ENCODE data around the gene COPA.

The COPA gene

DNA sequence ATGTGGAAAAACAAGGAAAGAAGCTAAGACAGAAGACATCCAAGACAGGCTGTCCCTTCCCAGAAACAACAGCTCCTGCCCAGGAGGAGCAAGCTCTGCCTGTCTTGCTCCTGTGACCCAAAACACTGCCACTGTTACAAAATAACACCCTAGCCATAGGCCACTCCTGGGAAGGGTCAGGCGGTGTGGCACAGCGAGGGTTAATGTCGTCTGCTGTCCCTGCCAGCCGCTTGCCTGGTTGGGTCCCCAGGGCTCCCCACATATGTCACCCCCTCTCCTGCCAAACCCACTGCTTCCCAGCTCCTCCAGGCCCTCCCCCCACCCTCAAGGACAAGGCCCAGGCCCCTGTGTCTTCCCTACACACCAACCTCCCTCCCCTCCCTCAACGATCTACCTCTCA is 20.0 kb upstream of the COPA start:
- no peaks in the 10 kb centered on the region for H3K27me3 ChIP-seq
- DNase-seq, result no peak
- H3K36me3 ChIP-seq, result 0 out of 2 replicates have a peak, but pooled peaks cover 3% of the 10 kb centered on the region
- H3K4me1 ChIP-seq, result no peaks in the 10 kb centered on the region
- TF ChIP-seq, protein P1, sequence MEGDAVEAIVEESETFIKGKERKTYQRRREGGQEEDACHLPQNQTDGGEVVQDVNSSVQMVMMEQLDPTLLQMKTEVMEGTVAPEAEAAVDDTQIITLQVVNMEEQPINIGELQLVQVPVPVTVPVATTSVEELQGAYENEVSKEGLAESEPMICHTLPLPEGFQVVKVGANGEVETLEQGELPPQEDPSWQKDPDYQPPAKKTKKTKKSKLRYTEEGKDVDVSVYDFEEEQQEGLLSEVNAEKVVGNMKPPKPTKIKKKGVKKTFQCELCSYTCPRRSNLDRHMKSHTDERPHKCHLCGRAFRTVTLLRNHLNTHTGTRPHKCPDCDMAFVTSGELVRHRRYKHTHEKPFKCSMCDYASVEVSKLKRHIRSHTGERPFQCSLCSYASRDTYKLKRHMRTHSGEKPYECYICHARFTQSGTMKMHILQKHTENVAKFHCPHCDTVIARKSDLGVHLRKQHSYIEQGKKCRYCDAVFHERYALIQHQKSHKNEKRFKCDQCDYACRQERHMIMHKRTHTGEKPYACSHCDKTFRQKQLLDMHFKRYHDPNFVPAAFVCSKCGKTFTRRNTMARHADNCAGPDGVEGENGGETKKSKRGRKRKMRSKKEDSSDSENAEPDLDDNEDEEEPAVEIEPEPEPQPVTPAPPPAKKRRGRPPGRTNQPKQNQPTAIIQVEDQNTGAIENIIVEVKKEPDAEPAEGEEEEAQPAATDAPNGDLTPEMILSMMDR (IDR thresholded peaks at IDR 0.05; ENCODE audit: low read depth, low read length), result no peak
- no peak overlapping the region for H3K4me3 ChIP-seq (ENCODE audit: low read depth, low read length)
- H3K9me3 ChIP-seq, result no peaks in the 10 kb centered on the region

DNA sequence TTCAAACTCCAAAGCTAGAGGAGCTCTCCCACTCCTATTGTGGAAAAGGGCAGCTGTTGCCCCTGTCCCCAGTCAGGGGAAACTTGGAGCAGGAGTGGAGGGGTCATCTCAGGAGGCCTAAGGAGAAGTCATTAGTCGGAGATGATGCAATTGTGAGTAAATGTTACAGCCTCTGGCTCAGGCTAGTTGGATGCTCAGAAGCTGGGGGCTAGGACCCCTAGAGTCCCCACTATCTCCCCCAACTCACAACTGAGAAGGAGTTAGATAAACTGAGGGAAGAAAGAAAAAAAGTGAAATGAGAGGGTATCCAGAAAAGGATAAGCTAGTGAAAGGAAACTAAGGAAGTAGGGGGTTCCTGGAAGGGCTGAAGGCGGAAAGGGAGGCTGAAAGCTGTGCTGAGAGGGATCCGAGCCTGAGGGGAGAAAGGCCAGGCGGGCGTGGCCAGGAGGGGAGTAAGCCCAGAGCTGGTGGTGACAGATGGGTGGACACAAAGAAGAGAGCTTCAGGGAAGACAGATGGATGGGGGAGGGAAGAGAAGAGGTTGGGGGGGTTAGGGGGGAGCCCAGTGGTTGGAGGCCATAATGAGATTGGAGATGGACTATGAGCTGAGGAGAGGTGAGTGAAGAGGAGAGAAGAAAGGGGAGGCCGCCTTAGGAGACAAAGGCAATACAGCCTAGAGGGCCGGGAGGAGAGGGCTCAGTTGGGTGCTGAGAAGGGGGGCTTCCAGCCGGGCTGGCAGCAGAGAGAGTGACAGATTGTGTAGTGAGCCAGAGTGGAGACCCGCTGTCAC is 19.3 kb upstream of the COPA start:
- TF ChIP-seq, protein P1 (IDR thresholded peaks at IDR 0.05; ENCODE audit: low read depth, low read length), result no peak
- Histone ChIP-seq H3K4me1 (no peaks in the 10 kb centered on the region), H3K9me3 (no peaks in the 10 kb centered on the region), H3K4me3 (ENCODE audit: low read depth, low read length) (no peak overlapping the region), H3K27me3 (no peaks in the 10 kb centered on the region), H3K36me3 (peaks cover 8% of the 10 kb centered on the region; the same call in 1 of the 2 replicates)
- DNase-seq, result no peak

DNA sequence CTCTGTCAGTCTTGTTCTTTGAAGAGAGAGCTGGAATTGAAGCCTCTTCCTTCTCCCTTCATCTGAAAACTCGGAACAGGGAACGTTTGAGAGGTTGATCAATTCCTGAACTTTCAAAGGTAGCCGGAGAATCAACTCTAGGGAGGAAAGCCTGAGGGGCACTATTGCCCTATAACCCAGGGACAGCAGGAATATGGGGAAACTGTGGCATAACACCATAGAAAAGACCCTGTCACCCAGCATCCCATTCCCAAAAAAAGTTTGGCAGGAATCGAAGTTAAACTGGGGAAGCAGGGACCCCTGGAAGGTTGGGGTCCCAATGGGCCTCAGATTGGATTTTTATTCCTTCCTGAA is 18.7 kb upstream of the COPA start:
- DNase-seq, result no peak
- TF ChIP-seq, protein P1 (IDR thresholded peaks at IDR 0.05; ENCODE audit: low read depth, low read length), result no peak
- peaks cover 8% of the 10 kb centered on the region; the same call in 1 of the 2 replicates for H3K36me3 ChIP-seq
- H3K9me3 ChIP-seq, result no peaks in the 10 kb centered on the region
- no peak overlapping the region for H3K4me3 ChIP-seq (ENCODE audit: low read depth, low read length)
- no peaks in the 10 kb centered on the region for H3K4me1 ChIP-seq
- no peaks in the 10 kb centered on the region for H3K27me3 ChIP-seq

- TF ChIP-seq, protein P1 (IDR thresholded peaks at IDR 0.05; ENCODE audit: low read depth, low read length), result no peak
- Histone ChIP-seq H3K4me3 (ENCODE audit: low read depth, low read length) (no peak overlapping the region), H3K9me3 (no peaks in the 10 kb centered on the region), H3K27me3 (no peaks in the 10 kb centered on the region), H3K36me3 (peaks cover 12% of the 10 kb centered on the region), H3K4me1 (no peaks in the 10 kb centered on the region)
- no peak for DNase-seq
Measured at GRCh38 chr1:160361199-160361598, 18.1 kb upstream of the COPA start.

DNA sequence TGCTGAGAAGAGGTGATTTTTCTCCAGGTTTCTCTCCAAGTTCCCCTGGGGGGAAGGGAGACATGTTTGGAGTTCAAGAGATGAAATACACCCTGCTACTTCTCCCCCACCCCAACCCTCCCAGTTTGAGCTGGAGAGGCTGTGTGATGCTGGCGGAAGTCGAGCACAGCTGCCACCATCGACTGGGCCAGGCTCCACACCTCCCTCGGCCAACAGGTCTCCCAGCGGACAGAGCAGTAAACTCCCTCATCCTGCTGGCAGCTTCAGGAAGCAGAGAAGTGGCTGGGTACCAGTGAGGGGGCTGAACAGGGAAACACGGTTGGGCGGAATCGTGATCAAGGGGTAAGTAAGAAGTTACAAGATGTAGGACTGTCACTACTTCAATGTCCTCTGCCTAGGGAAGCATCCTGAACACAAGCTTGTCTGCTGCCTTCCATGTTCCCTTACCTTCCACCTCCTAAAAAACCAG is 17.2 kb upstream of the COPA start:
- no peaks in the 10 kb centered on the region for H3K27me3 ChIP-seq
- no peak for DNase-seq
- no peaks in the 10 kb centered on the region for H3K9me3 ChIP-seq
- H3K4me1 ChIP-seq, result no peaks in the 10 kb centered on the region
- no peak overlapping the region for H3K4me3 ChIP-seq (ENCODE audit: low read depth, low read length)
- peaks cover 22% of the 10 kb centered on the region for H3K36me3 ChIP-seq
- TF ChIP-seq, protein P1 (IDR thresholded peaks at IDR 0.05; ENCODE audit: low read depth, low read length), result no peak

DNA sequence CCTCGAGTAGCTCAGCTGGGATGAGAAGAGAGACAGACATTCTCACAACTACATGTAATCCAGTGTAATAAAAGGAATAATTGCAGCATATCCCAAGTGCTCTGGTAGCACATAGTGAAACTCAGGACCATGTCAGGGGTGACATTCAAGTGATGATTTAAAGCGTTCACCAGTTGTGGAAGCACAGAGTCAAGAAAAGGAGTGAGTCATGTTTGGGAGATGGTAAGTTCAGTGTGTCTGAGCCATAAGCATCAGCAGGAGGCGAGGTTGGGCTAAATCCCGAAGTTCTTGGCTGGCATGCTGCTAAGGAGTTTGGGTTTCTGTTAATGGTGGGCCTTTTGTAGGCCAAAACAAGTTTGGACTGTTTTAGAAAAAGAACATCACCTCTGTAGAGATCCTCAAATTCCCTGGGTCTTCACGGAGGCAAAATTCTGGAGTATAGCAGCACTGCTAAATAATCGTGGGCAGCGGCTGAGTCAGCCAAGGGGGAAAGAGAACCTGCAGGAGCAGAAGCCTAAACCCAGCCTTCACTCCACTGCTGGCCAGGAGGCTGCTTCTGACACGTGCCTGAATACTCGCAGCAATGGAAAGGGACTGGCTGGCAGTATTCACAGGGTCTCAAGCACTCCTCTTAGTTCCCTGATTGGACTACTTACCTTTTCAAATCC is 16.6 kb upstream of the COPA start:
- Histone ChIP-seq H3K27me3 (no peaks in the 10 kb centered on the region), H3K36me3 (peaks cover 27% of the 10 kb centered on the region), H3K4me3 (ENCODE audit: low read depth, low read length) (no peak overlapping the region), H3K9me3 (no peaks in the 10 kb centered on the region), H3K4me1 (no peaks in the 10 kb centered on the region)
- no peak for DNase-seq
- TF ChIP-seq, protein P1 (IDR thresholded peaks at IDR 0.05; ENCODE audit: low read depth, low read length), result no peak

All from BE2C (cell line).